Adrenal gland (tissue), 12 donors: Measurements from ENCODE around the gene CORO7. TPM values are rescaled to one million over a fixed set of nuclear protein-coding genes. Genes with fewer than 3 reads are reported as not detected.
A peak's percentile ranks its signal among the peaks of the same experiment; 100 is the strongest.

Experiments
- DNase-seq, 7 donors: peaks; one replicate each; pipeline ENCODE4 v3.0.0-alpha.2; 2019 to 2020
- H3K27ac ChIP-seq, 5 donors: fragments of 200-600 bp; sonication (generic) in 4 of 5; 1 replicate in 3 of 5; 2 replicates in 2 of 5; pipeline versions ENCODE4 v1.5.1 to v1.8.0; 2016 to 2020; ENCODE audit warnings: mild to moderate bottlenecking in 1 of 5
- H3K27me3 ChIP-seq: fragments of 200-600 bp; 2 replicates; pipeline ENCODE4 v1.8.0; 2021
- H3K36me3 ChIP-seq, 2 donors: fragments of 200-600 bp; replicated peaks in 1 of 2; 1 replicate in 1 of 2; 2 replicates in 1 of 2; pipeline versions ENCODE4 v1.5.1 to v1.8.0; 2018 to 2022
- H3K4me1 ChIP-seq, 2 donors: fragments of 200-600 bp; replicated peaks in 1 of 2; 1 replicate in 1 of 2; 2 replicates in 1 of 2; pipeline versions ENCODE4 v1.5.1 to v1.8.0; 2018 to 2021
- H3K4me3 ChIP-seq, 4 donors: fragments of 200-600 bp; sonication (generic) in 3 of 4; one replicate each; pipeline ENCODE4 v1.5.1; 2016 to 2018
- H3K9me3 ChIP-seq, 3 donors: fragments of 200-600 bp; sonication (generic) in 1 of 3; replicated peaks in 1 of 3; 1 replicate in 2 of 3; 2 replicates in 1 of 3; pipeline versions ENCODE4 v1.5.1 to v1.8.0; 2016 to 2021
- POLR2A ChIP-seq, 2 donors: fragments of 450-650 bp; IDR thresholded peaks; one replicate each; pipeline ENCODE4 v1.6.1; 2017; ENCODE audit warnings: antibody characterized with exemption in 2 of 2, mild to moderate bottlenecking in 2 of 2, moderate library complexity in 1 of 2
- WGBS, 4 donors: extraction: QIAGEN DNeasy Blood & Tissue Kit in 2 of 4; methylation state at CpG; one replicate each; pipeline versions ENCODE4 v1.1.5 to v1.1.7; 2013 to 2017; 5-methylcytosine and 5-hydroxymethylcytosine counted together
- intact Hi-C, 2 donors: fragments of 100-400 bp; cut with DNase I; formaldehyde crosslinking; loops; one replicate each; pipeline versions ENCODE4 v1.14.1 to v1.15.0; 2022 to 2023
- polyA plus RNA-seq, 3 donors: library from polyadenylated mRNA; stranded (reverse); fragments of 200-250 nt in 2 of 3; fragments of 350-450 nt in 1 of 3; fragmentation: Illumina TruSeq in 1 of 3; extraction: RNeasy Lipid Tissue Mini Kit (QIAGEN cat#74804) in 1 of 3; gene quantifications; one replicate each; pipeline ENCODE4 v1.2.3, GENCODE V29; 2013 to 2014
- total RNA-seq, 9 donors: library from RNA; depleted of rRNA in 4 of 9; stranded (reverse); fragments of >200 nt in 4 of 9; fragments of 120-200 nt in 1 of 9; fragmentation: NEBNext Ultra II Directional in 1 of 9; extraction: Animal tissue kit (Norgen Biotek cat#: 25700) in 1 of 9; gene quantifications; one replicate each; pipeline versions ENCODE4 v1.1.0 to v1.2.4, GENCODE V29; 2013 to 2023
- TF ChIP-seq, protein P1 (sequence below), 6 experiments: fragments of 450-650 bp in 4 of 6; fragments of 200-600 bp in 2 of 6; sonication (generic) in 1 of 6; IDR thresholded peaks; 1 replicate in 5 of 6; 2 replicates in 1 of 6; pipeline versions ENCODE4 v1.5.1 to v1.8.0; 2016 to 2021; ENCODE audit warnings: antibody characterized with exemption in 6 of 6, mild to moderate bottlenecking in 2 of 6, moderate library complexity in 1 of 6
- donor health status: healthy with polysubstance abuse.
- donor health status: Bipolar disorder and iron deficiency.
- donor health status: DM: yes; HTN: yes; CAD: no.
- donor health status: DM: no; HTN: no; CAD: no.
- donor health status: DM: no; HTN: no; CAD: no.
- donor health status: DM: yes; HTN: yes; CAD: no.

The CORO7 gene
- total and polyA plus RNA-seq, 12 donors = 4.3 to 61.0 (median 34.7) TPM

DNA sequence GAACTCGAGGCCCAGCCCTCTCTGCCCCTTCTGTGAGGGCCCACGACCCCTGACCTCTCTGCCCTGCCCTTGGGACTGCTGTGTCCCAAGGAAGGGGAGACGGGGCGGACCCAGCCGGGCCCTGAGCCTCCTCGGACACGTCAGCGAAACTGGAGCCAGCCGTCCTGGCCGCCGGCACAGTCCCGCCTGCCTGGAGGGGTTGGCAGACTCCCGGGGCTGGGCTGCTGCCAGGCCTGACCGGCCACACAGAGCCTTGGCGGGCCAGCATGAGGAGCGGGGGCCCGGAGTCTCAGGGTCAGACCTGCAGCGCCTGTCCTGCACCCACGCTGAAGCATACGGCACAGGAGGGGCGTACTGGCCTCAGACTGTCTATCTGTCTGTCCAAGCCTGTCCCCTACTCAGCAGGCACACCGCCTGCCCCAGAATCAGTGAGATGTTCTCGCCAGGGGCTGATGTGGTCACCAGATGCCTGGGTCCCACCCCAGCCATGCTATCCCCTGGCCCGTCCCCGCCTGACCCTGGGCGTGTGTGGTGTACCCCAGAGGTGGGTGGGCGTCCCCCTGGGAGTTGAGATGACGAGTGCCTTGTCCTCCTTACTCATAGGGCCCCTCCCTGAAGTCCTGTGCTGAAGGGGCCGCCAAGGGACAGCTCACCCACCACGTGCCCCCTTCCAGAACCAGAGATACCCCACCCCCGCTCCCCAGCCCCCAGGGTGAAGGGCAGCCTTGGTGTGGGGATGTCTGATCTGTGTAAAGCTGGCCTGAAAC lies 40.1 kb downstream of the CORO7 start:
- Histone ChIP-seq H3K27ac (peak overlapping the region; percentile 19 to 90 (median 59)), H3K36me3 (peaks cover 0 to 13% of the 10 kb centered on the region in 2 donors), H3K4me1 (peaks cover 28 to 53% of the 10 kb centered on the region in 2 donors), H3K9me3 (no peaks in the 10 kb centered on the region), H3K27me3 (no peaks in the 10 kb centered on the region), H3K4me3 (no peak overlapping the region)
- intact Hi-C loops = no loop called here
- 29 to 59% (median 40%) methylated on average over 4 to 31 of the region's 31 CpGs for WGBS, 4 donors
- TF ChIP-seq, protein P1, sequence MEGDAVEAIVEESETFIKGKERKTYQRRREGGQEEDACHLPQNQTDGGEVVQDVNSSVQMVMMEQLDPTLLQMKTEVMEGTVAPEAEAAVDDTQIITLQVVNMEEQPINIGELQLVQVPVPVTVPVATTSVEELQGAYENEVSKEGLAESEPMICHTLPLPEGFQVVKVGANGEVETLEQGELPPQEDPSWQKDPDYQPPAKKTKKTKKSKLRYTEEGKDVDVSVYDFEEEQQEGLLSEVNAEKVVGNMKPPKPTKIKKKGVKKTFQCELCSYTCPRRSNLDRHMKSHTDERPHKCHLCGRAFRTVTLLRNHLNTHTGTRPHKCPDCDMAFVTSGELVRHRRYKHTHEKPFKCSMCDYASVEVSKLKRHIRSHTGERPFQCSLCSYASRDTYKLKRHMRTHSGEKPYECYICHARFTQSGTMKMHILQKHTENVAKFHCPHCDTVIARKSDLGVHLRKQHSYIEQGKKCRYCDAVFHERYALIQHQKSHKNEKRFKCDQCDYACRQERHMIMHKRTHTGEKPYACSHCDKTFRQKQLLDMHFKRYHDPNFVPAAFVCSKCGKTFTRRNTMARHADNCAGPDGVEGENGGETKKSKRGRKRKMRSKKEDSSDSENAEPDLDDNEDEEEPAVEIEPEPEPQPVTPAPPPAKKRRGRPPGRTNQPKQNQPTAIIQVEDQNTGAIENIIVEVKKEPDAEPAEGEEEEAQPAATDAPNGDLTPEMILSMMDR (IDR thresholded peaks at IDR 0.05) = no peak
- TF ChIP-seq POLR2A (IDR thresholded peaks at IDR 0.05) = no peak
- peak; percentile 91 to 96 (median 93) for DNase-seq

DNA sequence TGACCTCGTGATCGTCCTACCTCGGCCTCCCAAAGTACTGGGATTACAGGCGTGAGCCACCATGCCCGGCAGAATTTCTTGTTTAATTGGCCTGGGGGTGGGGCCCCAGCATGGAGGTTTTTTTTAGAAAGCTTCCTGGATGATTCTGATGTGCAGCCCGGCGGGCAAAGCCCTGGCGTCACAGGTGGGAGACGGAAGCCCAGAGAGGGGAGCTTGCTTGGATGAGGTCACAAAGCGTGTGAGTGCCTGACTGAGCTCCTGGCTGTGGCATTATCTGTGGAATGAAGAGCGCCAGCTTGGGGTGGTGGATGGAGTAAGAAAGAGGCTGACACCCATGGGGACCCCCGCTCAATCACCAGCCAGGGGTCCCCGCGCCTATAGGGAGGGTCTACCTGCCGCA lies 40.7 kb downstream of the CORO7 start:
- Histone ChIP-seq H3K9me3 (no peaks in the 10 kb centered on the region), H3K27me3 (no peaks in the 10 kb centered on the region), H3K27ac (peak overlapping the region; percentile 19 to 90 (median 59)), H3K4me3 (no peak overlapping the region), H3K4me1 (peaks cover 28 to 59% of the 10 kb centered on the region in 2 donors), H3K36me3 (peaks cover 0 to 9% of the 10 kb centered on the region in 2 donors)
- WGBS, 4 donors = 77 to 89% (median 86%) methylated on average over 11 to 15 of the region's 15 CpGs
- intact Hi-C loops = no loop called here
- TF ChIP-seq POLR2A (IDR thresholded peaks at IDR 0.05) = no peak
- TF ChIP-seq, protein P1 (IDR thresholded peaks at IDR 0.05) = no peak
- DNase-seq = no peak

DNA sequence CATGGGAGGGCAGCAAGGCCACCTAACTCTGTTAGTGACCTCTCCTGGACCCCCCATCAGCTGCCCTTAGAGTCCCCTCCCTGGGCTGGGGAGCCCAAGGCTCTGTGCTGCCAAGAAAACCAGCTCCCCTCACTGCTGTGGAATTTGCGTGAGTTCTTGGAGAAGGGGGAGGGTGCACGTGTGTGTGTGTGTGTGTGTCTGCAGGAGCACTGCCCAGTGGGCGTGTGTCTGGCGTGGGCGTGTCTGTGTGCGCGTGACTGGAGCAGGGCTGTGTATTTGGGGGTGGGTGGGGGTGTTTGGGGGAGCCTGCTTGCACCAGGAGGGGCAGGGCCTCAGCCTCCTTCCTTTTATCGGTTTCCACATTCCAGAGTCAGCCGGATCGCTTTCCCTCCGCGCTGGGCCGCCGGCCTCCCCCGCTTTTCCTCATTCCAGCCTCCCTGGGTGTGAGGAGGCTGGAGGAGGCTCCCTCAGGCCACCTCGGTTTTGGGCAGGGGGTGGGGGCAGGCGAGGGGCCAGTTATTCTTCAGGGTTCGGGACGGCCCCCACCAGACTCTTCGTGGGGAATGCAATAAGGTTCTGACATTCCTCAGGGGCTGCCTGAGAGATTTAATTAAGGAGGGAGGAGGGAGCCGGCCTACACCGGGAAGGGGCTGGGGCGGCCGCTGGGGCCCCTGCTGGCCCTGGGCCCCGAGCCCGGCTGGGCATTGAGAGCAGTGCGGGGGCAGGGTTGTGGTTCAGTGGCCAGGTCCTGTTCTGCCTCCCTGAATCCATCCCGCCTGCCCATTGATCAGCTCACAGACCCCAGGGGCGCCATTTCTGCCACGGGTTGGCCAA lies 42.3 kb downstream of the CORO7 start:
- Histone ChIP-seq H3K36me3 (peaks cover 0 to 9% of the 10 kb centered on the region in 2 donors), H3K27ac (peak overlapping the region in 4 of 5 donors; percentile 21 to 90 (median 60)), H3K9me3 (no peaks in the 10 kb centered on the region), H3K27me3 (no peaks in the 10 kb centered on the region), H3K4me1 (peaks cover 30 to 68% of the 10 kb centered on the region in 2 donors), H3K4me3 (peak overlapping the region in 1 of 4 donors; percentile 60)
- intact Hi-C loops = no loop called here
- TF ChIP-seq POLR2A (IDR thresholded peaks at IDR 0.05) = no peak
- TF ChIP-seq, protein P1 (IDR thresholded peaks at IDR 0.05) = no peak
- DNase-seq = peak in 5 of 7 donors; percentile 42 to 78 (median 52)
- 52 to 72% (median 65%) methylated on average over 22 to 30 of the region's 30 CpGs for WGBS, 4 donors

DNA sequence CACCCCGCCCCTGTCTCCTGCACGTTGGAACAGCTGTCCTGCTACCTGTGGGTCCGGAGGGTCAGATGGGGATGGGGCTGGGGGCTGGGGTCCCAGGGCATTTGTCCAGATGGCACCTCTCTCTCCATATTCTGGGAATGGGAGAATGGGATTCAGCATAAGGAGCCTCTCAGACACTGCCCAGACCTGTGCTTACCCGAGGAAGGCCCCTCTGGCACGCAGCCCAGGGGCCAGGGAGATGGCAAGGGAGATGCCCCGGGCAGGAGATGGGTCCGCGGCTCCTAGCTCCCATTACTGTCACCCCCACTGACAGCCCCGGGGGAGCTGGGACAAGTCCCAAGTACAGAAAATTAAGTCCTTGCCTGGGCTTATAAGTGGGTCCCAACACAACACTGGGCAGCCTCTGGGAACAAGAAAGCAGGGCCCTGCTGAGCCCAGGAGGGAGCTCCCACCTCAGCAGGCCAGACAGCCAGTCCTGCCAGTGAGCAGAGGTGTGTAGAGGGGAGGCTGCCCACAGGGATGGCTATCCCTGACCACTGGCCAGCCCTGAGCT lies 43.0 kb downstream of the CORO7 start:
- H3K4me1 ChIP-seq = peaks cover 35 to 73% of the 10 kb centered on the region in 2 donors
- WGBS, 4 donors = 20 to 80% (median 53%) methylated on average over 1 to 9 of the region's 9 CpGs
- no peak for DNase-seq
- H3K4me3 ChIP-seq = peak overlapping the region in 1 of 4 donors; percentile 60
- H3K27ac ChIP-seq = peak overlapping the region in 4 of 5 donors; percentile 21 to 90 (median 60)
- no peaks in the 10 kb centered on the region for H3K27me3 ChIP-seq
- intact Hi-C loops = no loop called here
- TF ChIP-seq POLR2A (IDR thresholded peaks at IDR 0.05) = no peak
- TF ChIP-seq, protein P1 (IDR thresholded peaks at IDR 0.05) = no peak
- H3K36me3 ChIP-seq = peaks cover 0 to 9% of the 10 kb centered on the region in 2 donors
- no peaks in the 10 kb centered on the region for H3K9me3 ChIP-seq
